Epidermal melanocyte (primary cell): ENCODE results near the gene FECH.
"Not testable (repeated sequence)": the region's sequence is repeated elsewhere in the genome, so short reads cannot be mapped to it uniquely, and the experiment has no call there.

Source experiments
- DNase-seq: peaks from one replicate; pipeline ENCODE4 v3.0.0; 2011; ENCODE audit warnings: low spot score; ENCODE audit not compliant: insufficient read length

The FECH gene

DNA sequence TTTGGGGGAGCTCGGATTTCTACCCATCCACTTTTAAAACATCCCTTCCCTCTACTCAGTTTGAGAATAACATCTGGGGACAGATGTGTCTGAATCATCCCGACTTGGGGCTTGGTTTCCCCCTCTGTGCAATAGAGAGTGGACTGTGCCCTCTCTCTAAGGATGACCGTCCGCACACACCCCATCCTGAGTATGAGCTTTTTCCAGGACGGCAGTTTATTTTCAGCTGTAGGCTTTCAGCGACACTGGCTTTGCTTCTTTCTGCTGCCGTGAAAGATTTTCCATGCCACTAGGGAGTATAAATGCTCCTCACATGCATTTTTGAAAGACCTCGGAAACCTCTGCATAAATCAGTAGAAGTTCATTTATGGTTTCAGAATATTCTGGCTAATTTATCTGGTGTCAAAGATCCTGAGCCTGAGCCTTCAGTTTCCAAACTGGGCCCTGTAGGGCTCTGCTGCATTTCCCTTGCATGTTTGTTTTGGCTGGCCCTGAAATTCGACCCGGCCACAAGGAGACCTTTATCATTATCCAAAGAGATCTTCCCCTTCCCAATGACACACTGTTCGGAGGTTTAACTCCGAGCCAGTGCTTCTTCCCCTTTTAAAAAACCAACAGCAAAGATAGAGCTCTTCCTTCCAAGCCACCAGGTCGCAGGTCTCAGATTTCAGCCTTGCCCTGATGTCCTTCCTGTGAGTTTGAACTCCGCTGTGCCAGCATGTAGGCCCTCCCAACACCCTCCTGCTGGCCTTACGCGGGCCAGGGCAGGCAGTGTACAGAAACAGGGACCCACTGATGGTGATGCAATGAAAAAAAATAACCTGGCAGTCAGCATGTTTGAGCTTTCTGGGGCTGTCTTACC, 53.3 kb downstream of the FECH start:
- no peak for DNase-seq

DNA sequence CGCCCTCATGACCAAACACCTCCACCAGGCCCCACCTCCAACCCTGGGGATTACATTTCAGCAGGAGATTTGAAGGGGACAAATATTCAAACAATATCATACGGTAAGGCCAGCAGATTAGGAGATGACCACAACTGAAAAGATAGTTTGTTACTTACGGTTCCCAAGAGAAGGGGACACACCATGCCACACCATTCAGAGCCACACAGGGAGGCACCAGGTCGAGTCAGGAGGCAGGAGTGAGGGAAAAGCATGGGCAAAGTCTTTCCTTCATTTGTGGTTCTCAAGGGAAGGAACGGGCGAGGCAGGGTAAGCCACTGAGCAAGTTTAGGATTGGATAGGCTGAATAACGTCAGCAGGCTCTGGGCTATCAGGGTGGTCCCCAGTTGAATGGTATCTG, 57.4 kb downstream of the FECH start:
- DNase-seq, result no peak

GRCh38 chr18:57527556-57528229, 58.8 kb downstream of the FECH start:
- DNase-seq, result no peak

- DNase-seq, result no peak
Measured at GRCh38 chr18:57523171-57523956, 63.1 kb downstream of the FECH start.

DNA sequence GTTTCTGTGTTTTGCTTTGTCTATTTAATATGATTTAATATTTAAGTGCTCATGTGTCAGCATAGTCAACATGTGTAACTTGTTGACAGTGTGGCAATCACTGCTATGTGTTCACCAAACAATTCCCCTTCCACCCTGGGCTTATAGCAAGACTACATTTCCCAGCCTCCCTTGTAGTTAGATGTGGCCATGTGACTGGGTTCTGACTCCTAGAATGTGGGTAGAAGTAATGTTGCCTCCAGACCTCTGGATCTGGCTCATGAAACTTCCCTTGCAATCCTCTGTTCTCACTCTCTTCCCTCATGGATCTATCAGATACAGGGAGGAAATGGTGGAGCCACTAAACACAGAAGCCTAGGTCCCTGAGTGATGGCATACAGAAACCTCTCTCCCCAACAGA, 64.2 kb downstream of the FECH start:
- not testable (repeated sequence) for DNase-seq

DNA sequence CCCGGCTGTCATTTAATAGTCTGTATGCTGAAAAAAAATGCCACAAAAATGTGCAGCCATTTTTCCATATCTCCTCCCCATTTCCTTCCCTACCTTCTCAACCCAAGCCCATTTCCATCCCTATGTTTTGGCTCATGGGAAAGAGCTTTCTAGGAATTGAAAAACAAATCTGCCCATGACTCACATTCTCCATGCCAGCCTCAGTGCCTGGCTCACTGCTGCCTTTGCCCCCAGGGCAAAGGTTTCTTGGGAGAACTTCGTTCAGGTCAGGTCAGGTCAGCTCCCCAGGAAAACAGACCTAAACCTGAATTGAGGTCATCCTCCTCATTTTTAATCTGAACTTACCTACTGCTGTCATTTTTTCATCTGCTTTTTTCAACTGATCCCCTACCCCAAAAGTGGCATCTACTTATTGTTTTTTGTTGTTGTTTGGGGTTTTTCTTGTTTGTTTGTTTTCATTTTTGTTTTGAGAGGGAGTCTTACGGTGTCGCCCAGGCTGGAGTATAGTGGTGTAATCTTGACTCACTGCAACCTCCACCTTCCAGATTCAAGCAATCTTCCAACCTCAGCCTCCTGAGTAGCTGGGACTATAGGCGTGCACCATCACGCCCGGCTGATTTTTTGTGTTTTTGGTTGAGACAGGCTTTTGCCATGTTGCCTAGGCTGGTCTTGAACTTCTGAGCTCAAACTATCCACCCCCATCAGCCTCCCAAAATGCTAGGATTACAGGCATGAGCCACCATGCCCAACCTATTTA, 66.7 kb downstream of the FECH start:
- DNase-seq, result no peak

- no peak for DNase-seq
Measured at GRCh38 chr18:57518533-57518932, 68.0 kb downstream of the FECH start.

DNA sequence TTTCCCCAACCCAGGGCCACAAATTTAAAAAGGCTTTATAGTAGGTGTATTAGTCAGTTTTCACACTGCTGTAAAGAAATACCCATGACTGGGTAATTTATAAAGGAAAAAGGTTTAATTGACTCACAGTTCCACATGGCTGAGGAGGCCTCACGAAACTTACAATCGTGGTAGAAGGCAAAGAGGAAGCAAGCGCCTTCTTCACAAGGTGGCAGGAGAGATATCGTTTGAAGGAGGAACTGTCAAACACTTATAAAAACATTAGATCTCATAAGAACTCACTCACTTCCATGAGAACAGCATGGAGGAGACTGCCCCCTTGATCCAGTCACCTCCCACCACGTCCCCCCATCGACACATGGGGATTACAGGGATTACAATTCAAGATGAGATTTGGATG, 70.4 kb downstream of the FECH start:
- no peak for DNase-seq

DNA sequence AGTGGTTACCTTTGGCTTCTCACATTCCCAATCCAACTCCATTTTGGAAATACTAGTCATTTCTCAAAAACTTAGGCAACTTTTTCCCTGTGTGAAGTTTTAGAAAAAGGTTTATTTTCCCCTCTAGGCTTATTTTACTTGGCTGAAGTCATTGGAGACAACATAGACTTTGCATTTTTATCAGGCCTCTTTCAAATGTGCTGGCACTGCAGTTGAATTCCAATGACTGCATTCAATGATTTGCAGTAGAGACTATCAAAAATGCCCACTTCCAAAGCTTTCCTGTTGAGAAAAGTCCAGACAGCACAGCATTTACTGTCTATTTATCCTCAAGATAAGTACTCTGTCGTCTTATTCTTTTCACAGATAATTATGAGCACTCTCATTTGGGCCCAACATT, 81.3 kb downstream of the FECH start:
- DNase-seq, result no peak

GRCh38 chr18:57502624-57503023, 83.9 kb downstream of the FECH start:
- no peak for DNase-seq

- no peak for DNase-seq
Measured at GRCh38 chr18:57498682-57499256, 87.7 kb downstream of the FECH start.
